GM18508 (cell line): ENCODE measurements around the gene SIL1.
"Not testable (repeated sequence)": the region's sequence is repeated elsewhere in the genome, so short reads cannot be mapped to it uniquely, and the experiment has no call there.

Experiments
- ATAC-seq: cut with Tn5 transposase; IDR thresholded peaks from one replicate; pipeline ENCODE4 v1.9.1; 2021; ENCODE audit warnings: moderate number of reproducible peaks; ENCODE audit not compliant: insufficient read depth, unreplicated experiment

Gene SIL1

GRCh38 chr5:139205124-139205523, 7.0 kb upstream of the SIL1 start:
- ATAC-seq = no peak

- ATAC-seq = no peak
Observed at GRCh38 chr5:139204196-139204595, 6.0 kb upstream of the SIL1 start.

DNA sequence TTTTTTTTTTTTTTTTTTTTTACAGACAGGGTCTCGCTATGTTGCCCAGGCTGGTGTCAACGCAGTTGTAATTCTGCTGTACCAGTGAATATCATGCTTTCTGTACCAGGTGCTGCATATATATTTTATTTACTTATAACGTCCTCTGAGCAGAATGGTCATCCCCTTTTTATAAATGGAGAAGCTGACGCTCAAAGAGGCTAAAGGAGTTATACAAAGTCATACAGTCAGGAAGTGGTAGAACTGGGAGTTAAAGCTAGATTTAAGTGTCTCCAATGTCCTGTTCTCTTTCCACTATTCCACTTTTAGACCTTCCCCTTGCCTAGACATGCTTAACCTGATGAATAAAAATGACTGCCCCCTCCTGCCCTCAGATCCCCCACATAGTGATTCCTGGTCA, 1.2 kb upstream of the SIL1 start:
- ATAC-seq = no peak

DNA sequence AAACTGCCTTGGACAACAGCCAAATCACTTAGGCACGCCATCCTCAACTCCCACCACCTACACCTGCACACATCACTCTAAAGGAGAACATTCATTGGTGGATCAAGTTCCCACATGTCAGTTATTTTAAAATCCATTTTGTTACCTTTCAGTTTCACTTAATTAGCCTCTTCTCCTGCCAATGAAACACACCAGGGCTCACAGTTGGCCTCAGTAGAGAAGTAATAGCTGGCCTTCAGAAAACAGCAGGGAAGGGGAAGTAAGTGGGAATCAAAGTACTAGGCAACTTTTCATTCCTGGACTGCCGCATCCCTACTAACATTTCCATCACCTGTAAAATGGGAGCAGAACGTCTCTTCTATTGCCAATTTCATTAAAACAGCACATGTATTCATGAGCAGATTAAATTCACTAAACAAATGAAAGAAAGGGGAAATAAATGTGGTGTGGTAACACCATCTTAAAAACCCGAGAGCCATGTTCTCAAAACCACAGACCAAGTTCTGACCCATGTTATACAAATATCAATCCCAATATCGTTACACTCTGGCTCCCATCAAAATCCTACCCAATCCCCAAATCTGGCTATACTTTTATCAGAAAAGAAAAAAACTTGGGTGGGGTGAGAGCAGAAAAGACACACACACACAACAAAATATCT, 1.7 kb downstream of the SIL1 start:
- no peak for ATAC-seq

DNA sequence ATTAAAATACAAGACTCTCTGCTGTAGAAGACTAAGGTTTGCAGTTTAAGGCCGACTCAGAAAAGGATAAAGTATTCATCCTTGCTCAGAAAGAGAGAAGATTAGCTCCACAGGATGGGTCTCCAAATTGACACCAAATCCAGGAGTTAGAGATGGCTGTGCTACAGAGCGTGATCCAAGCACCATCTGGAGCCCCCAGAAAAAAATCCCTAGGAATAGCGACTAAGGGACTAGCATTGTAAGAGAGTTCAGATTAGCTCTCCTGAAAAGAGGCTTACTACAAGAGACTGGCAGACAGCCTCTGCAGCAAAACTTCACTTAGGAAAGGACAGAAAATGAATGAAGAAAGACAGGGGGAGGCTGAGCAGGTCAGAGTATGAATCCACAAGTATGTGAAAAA, 3.7 kb downstream of the SIL1 start:
- no peak for ATAC-seq

DNA sequence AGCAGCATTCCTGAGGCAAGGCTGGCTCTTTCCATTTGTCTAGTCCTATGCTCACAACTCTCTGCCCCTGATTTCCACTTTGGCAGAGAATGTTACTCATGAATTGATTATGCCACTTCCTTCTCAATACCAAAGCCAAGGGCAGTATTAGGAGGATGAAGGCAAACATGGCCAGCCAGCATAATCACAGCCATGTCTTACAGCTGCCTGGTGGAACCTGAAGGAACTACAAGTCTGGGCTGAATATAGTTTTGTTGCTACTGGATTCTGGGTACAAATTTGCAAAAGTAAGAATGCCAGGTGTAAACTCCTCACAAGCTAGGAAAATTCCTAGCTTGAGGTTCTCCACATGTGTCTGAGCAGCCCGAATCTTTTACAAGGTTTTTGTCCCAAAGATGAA, 4.2 kb downstream of the SIL1 start:
- ATAC-seq = no peak

- ATAC-seq = not testable (repeated sequence)
Observed at GRCh38 chr5:139192906-139193305, 5.3 kb downstream of the SIL1 start.

GRCh38 chr5:139191954-139192353, 6.2 kb downstream of the SIL1 start:
- ATAC-seq = not testable (repeated sequence)

- ATAC-seq = no peak
Observed at GRCh38 chr5:139190125-139190524, 8.0 kb downstream of the SIL1 start.

DNA sequence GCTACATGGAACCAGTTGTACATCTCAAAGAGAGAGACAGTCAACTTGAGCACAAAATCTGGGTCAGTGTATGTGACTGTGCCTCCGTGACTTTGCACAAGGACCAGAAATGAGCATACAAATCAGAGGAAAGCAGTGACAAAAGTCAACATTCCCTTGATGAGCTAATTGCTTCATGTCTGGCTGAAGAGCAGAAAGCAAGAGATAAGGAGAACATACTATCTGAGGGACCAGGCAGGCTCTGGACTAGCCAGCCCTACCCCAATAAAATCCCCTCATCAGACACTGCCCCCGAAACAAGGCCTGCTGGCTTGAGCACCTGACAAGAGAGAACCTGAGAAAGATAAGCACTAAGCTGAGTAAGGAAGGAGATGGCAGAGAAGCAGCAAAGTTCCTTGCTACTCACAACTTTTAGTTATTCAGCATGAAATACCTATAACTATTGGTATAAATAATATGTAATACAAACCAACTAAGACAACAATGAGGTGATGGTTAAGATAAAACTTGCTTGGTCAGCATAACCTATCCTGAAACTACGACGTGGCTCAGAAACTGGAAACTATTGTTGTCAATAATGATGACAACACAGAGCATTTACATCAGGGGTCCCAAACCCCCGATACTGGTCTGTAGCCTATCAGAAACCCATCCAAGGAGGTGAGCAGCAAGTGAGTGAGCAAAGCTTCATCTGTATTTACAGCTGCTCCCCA, 9.5 kb downstream of the SIL1 start:
- ATAC-seq = no peak

- ATAC-seq = no peak
Observed at GRCh38 chr5:139186752-139187326, 11.3 kb downstream of the SIL1 start.

DNA sequence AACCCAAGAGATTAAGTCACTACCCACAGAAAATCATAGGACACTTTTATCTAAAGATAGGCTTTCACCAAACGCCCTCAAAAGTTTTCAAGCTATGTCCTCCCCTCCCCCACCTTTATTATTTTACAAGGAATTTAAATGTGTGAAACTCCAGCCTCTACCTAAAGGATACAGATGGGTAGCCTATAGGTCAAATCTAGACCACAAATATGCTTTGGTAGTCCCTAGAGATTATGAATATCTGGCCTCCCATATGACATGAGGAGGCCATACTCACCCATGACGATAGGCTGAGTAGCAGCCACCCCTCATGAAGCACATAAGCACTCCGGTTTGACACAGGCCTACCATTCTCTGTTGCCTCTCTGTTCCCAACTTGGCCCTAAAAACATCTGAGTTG, 11.9 kb downstream of the SIL1 start:
- ATAC-seq = no peak

GRCh38 chr5:139185589-139185988, 12.6 kb downstream of the SIL1 start:
- no peak for ATAC-seq

DNA sequence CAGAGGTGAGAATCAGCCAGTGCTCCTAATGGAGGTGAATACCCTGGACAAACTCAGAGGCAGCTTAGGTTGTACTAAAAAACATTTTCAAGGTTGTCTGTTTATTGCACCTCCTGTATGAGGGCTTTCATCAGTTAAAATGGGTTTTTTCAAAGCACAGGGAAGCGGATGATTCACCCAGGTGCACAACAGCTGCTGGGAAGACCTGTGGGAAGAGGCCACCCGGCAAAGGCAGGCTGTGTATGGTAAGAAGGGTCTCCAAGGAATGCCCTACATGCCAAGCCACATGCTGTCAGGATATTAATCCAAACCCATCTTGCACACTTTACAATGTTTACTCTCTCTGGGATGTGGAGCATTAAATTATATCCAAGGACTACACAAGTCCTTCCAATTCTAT, 14.7 kb downstream of the SIL1 start:
- no peak for ATAC-seq

DNA sequence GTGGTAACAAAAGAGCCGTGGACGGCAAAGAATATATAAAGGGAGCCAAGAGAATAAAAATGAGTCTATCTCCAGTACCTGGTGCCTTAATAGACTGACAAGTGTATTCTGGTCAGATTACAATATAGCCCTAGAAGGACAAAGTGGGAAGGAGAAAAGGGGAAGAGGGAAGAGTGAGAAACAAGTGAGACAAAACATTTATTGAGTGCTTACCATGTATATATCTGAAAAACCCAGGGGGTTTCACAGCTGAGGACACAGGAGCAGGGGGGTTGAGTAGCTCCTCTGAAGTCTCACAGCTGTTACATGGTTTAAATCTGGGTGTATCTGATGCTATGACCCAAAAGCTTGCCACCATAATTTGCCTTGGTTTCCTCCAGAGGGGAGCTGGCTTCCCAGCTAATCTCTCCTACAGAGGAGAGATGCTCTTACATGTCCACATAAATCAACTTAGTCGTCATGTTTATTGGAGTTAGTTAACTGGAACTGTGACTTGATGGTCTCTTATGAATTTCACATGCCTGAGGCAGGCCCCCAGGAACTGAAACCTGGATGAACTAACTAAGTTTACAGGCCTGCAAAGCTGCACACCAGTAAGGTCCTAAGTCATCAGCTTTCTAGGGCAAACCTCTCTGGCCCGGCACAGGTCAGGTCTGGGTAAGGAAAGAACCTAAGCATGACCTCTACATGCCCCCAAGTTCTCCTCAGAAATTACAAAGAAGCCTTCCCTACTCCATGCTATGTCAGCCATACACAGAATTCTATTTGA, 15.5 kb downstream of the SIL1 start:
- ATAC-seq = no peak

- ATAC-seq = no peak
Observed at GRCh38 chr5:139181835-139182452, 16.2 kb downstream of the SIL1 start.

GRCh38 chr5:139181322-139181730, 16.8 kb downstream of the SIL1 start:
- no peak for ATAC-seq

GRCh38 chr5:139180850-139181249, 17.3 kb downstream of the SIL1 start:
- no peak for ATAC-seq

DNA sequence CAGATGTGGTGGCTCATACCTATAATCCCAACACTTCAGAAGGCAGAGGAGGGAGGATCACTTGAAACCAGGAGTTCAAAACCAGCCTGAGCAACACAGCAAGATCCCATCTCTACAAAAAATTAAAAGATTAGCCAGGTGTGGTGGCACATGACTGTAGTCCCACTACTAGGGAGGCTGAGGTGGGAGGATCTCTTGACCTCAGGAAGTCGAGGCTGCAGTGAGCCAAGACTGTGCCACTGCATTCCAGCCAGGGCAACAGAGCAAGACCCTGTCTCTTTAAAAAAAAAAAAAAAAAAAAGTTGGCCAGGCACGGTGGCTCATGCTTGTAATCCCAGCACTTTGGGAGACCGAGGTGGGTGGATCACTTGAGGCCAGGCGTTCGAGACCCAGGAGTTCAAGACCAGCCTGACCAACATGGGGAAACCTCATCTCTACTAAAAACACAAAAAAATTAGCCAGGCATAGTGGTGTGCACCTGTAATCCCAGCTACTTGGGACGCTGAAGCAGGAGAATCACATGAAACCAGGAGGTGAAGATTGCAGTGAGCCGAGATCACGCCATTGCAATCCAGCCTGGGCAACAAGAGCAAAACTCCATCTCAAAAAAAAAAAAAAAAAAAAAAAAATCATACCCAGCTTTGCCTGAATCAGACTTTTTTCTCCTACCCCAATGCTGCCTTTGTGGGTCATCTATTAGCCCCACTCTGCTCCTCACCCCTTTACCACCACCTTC, 18.2 kb downstream of the SIL1 start:
- not testable (repeated sequence) for ATAC-seq

GRCh38 chr5:139178935-139179334, 19.2 kb downstream of the SIL1 start:
- no peak for ATAC-seq
